GM19351 (cell line): Measurements from ENCODE around the gene TSPAN3.

Source experiments
- ATAC-seq: cut with Tn5 transposase; IDR thresholded peaks from one replicate; pipeline ENCODE4 v1.9.1; 2021; ENCODE audit warnings: mild to moderate bottlenecking, moderate library complexity; ENCODE audit not compliant: unreplicated experiment

Gene TSPAN3

DNA sequence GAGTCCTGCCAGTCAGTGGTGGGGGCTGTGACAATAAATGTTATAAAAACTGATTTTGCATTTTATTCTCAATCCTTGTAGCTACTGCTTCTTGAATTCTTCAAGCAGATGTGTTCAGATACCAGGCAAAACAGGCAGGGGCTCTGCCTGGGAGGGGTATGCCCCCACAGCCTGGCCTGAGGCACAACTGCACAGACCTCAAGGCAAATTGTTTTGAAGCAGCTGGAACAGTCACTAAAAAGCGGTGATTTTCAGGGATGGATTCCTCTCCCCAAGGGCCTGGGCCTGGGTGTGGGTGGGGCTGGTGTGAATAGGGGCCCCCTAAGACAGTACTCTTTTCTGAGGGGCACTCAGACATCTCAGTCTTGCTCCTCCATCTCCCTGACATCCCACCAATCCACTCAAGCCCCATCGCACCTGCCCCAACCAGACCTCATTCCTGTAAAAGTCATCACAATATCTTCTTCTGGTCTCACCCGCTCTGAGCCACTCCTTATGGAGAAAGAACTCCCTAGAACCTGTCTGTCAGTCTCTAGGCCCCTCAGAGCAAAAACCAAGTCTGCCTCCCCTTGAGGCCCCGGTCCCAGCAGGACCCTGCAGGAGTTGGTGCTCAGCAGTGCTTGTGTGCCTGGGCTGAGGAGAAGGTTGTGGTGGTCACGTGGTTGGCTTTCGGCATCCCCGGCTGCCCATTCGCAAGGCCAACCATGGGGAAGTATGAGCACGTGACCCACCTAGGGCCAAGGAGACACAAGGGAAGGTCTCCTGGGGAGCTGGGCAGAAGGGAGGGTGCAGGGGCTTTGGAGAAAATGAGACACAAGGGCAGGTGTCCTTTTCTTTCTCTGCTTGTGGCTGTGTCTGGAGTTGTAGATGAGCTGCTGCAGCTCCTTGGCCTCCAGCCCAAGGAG is 78.9 kb downstream of the TSPAN3 start:
- ATAC-seq: no peak
